Peyer's patch (tissue), 4 donors: ENCODE results near the gene SERGEF. TPM values are rescaled to one million over a fixed set of nuclear protein-coding genes. Genes with fewer than 3 reads are reported as not detected.
A peak's percentile ranks its signal among the peaks of the same experiment; 100 is the strongest.

Source experiments
- DNase-seq, 3 donors: peaks; one replicate each; pipeline ENCODE4 v3.0.0-alpha.2; 2017 to 2019
- H3K27ac ChIP-seq, 4 donors: fragments of 200-600 bp; sonication (generic); one replicate each; pipeline ENCODE4 v1.5.1; 2016 to 2019
- H3K27me3 ChIP-seq, 2 donors: fragments of 200-600 bp; sonication (generic); one replicate each; pipeline ENCODE4 v1.5.1; 2019
- H3K36me3 ChIP-seq, 3 donors: fragments of 200-600 bp; sonication (generic); one replicate each; pipeline ENCODE4 v1.5.1; 2016 to 2019
- H3K4me1 ChIP-seq, 4 donors: fragments of 200-600 bp; sonication (generic); one replicate each; pipeline ENCODE4 v1.5.1; 2016 to 2019
- H3K4me3 ChIP-seq, 4 donors: fragments of 200-600 bp; sonication (generic); 1 replicate in 3 of 4; 2 replicates in 1 of 4; pipeline ENCODE4 v1.5.1; 2016 to 2019; ENCODE audit warnings: mild to moderate bottlenecking in 1 of 4
- H3K9me3 ChIP-seq, 4 donors: fragments of 200-600 bp; sonication (generic); one replicate each; pipeline ENCODE4 v1.5.1; 2016 to 2019; ENCODE audit warnings: mild to moderate bottlenecking in 1 of 4
- POLR2A ChIP-seq, 2 donors: fragments of 450-650 bp; IDR thresholded peaks; one replicate each; pipeline ENCODE4 v1.5.1; 2017; ENCODE audit warnings: antibody characterized with exemption in 2 of 2, mild to moderate bottlenecking in 2 of 2, moderate library complexity in 2 of 2
- total RNA-seq, 4 donors: library from RNA; depleted of rRNA; stranded (reverse); fragments of >200 nt; gene quantifications; one replicate each; pipeline ENCODE4 v1.1.0, GENCODE V29; 2016
- TF ChIP-seq, protein P1 (sequence below), 6 experiments: fragments of 450-650 bp in 4 of 6; fragments of 200-600 bp in 2 of 6; sonication (generic) in 1 of 6; IDR thresholded peaks; one replicate each; pipeline ENCODE4 v1.5.1; 2017 to 2019; ENCODE audit warnings: antibody characterized with exemption in 6 of 6, mild to moderate bottlenecking in 3 of 6, moderate library complexity in 1 of 6

Gene SERGEF
- total RNA-seq, 4 donors from 2014 or later = 19.4 to 40.4 (median 27.7) TPM

DNA sequence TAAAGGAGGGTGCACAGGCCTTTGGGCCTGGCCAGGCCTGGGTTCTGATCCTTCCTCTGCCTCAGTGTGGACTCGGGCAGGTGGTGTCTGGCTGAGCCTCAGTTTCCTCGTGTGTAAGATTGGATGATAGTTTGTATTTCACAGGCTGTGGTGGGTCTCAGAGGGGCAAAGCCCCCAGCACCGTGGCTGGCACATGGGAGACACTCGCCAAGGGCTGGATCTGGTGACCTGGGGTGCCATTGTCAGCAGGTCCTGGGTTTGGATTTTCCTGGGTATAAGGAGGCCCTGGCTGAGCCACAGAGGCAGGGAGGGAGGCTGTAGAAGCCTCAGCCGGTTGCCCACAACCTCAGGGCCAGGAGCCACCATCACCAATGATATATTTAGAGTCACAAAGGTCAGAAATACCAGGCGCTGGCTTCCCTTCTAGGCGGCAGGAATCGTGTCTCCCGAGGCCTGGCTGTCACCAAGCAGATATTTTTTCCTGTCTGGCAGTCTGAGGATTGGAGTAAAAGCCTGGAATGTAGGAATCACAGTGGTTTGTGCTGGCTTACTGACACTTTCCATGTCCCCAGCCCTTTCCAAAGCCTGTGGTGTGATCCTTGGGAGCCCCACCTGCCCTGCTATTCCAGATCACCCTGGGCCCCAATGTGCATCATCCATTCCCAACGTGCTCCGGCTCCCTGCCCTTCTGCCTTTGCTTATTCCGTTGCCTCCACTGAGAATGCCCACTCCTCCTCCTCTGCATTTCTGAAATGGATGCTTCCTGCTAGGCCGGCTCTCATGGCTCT lies 262.6 kb downstream of the SERGEF start:
- Histone ChIP-seq H3K4me3 (no peak overlapping the region), H3K9me3 (no peaks in the 10 kb centered on the region), H3K27me3 (no peaks in the 10 kb centered on the region), H3K4me1 (no peaks in the 10 kb centered on the region), H3K27ac (no peak overlapping the region), H3K36me3 (no peaks in the 10 kb centered on the region)
- TF ChIP-seq, protein P1, sequence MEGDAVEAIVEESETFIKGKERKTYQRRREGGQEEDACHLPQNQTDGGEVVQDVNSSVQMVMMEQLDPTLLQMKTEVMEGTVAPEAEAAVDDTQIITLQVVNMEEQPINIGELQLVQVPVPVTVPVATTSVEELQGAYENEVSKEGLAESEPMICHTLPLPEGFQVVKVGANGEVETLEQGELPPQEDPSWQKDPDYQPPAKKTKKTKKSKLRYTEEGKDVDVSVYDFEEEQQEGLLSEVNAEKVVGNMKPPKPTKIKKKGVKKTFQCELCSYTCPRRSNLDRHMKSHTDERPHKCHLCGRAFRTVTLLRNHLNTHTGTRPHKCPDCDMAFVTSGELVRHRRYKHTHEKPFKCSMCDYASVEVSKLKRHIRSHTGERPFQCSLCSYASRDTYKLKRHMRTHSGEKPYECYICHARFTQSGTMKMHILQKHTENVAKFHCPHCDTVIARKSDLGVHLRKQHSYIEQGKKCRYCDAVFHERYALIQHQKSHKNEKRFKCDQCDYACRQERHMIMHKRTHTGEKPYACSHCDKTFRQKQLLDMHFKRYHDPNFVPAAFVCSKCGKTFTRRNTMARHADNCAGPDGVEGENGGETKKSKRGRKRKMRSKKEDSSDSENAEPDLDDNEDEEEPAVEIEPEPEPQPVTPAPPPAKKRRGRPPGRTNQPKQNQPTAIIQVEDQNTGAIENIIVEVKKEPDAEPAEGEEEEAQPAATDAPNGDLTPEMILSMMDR (IDR thresholded peaks at IDR 0.05) = no peak
- no peak for TF ChIP-seq POLR2A (IDR thresholded peaks at IDR 0.05)
- peak in 1 of 3 donors; percentile 29 for DNase-seq

DNA sequence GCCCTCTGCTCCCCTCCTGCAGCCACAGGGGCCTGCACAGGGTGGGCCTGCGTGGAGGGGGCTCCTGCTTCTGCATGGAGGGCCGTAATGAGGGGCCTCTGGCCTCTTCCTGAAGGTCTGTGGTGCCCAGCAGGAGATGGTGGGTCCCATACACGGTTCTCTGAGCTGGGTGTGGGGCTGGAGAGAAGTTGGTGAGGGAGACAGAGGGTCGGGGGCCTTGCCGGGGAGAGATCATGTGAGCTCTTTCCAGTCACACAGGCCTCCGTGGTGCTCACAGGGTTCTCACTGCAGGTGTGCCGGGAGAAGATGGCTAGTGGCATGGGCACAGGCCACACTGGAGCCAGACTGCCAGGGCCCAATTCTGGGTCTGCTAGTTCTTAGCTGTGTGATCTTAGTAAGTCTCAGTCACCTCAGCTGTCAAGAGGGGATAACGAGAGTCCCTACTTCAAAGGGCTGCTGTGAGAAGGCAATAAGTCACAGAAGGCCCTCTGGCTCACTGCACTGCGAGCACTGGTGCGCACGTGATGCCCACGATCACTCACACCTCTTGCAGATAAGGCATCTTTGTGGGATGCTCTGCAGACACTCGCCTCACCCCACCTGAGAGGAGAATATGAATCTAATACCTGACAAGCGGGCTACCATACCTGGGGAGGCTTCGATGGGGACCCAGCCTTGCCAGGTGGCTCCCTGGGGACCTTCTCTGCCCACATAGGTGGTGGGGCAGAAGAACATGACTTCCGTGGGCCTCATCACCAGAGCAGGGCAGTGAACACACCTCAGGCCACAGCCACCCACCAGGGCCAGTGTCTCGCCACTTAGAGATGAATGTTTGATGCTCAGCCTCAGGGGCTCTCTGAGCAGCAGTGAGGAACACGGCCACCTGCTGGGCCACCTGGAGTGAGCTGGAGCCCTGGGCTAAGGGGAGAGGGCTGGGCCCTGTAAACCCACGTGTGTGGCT lies 263.8 kb downstream of the SERGEF start:
- Histone ChIP-seq H3K4me1 (no peaks in the 10 kb centered on the region), H3K9me3 (no peaks in the 10 kb centered on the region), H3K36me3 (no peaks in the 10 kb centered on the region), H3K27ac (no peak overlapping the region), H3K4me3 (no peak overlapping the region), H3K27me3 (no peaks in the 10 kb centered on the region)
- TF ChIP-seq, protein P1 (IDR thresholded peaks at IDR 0.05) = no peak
- TF ChIP-seq POLR2A (IDR thresholded peaks at IDR 0.05) = no peak
- DNase-seq = peak in 1 of 3 donors; percentile 35

DNA sequence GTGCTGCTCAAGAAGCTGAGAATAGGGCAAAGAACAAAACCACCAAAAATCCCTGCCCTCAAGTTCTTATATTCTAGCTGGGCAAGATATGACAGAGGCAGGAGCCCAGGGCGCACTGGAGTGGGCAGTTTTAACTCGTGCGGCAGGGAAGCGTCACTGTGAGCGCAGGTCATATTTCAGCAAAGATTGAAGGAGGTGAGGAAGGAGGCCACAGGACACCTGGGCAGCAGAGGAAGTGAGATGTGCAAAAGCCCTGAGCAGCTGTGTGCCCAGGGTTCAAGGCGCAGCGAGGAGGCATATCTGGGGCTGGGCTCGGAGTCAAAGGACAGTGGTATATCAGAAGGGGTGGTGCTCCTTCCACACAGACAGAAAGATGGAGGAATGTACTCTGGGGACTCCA lies 264.8 kb downstream of the SERGEF start:
- Histone ChIP-seq H3K4me1 (no peaks in the 10 kb centered on the region), H3K9me3 (no peaks in the 10 kb centered on the region), H3K4me3 (no peak overlapping the region), H3K36me3 (no peaks in the 10 kb centered on the region), H3K27ac (no peak overlapping the region), H3K27me3 (no peaks in the 10 kb centered on the region)
- DNase-seq = peak in 1 of 3 donors; percentile 22
- TF ChIP-seq, protein P1 (IDR thresholded peaks at IDR 0.05) = no peak
- TF ChIP-seq POLR2A (IDR thresholded peaks at IDR 0.05) = no peak

DNA sequence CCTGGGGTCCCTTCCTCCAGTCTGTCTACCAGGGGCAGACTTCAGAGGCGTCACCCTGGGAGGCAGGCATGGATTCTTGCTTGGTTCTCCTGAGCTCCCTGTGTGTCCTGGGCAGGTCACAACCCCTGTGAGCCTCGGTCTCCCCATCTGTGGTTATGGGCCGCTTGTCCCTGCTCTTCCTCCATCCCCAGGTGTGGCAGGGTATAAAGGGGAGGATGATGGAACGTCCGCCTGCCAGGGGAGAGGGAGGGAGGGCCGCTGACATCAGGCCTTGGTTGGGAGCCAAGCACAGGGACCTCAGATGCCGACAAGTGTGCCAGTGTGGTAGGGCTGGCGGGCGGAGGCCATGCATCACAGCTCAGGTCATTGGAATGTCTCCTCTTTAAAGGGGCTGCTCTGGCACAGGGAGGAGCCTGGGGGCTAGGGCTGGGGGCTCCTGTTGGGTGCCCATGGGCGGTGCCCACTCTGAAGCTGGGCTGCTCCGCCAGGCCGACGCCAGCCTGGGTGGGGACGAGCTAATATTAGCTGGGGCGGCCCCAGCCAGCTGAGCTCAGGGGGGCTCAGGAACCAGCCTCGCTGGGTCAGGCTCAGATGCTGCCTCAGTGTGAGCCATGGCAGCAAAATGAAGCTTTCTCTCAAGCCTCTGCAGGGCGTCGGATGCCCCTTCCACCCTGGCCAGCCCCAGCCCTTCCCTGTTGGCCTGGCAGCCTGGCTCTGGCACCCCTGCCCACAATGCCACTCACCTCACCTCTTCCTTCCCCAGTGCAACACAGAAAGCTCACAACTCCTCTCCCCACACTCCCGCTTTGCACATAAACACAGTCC lies 265.5 kb downstream of the SERGEF start:
- TF ChIP-seq, protein P1 (IDR thresholded peaks at IDR 0.05) = no peak
- no peak for TF ChIP-seq POLR2A (IDR thresholded peaks at IDR 0.05)
- no peaks in the 10 kb centered on the region for H3K4me1 ChIP-seq
- no peaks in the 10 kb centered on the region for H3K27me3 ChIP-seq
- no peak overlapping the region for H3K4me3 ChIP-seq
- H3K9me3 ChIP-seq = no peaks in the 10 kb centered on the region
- H3K27ac ChIP-seq = no peak overlapping the region
- H3K36me3 ChIP-seq = no peaks in the 10 kb centered on the region
- DNase-seq = peak in 1 of 3 donors; percentile 21

DNA sequence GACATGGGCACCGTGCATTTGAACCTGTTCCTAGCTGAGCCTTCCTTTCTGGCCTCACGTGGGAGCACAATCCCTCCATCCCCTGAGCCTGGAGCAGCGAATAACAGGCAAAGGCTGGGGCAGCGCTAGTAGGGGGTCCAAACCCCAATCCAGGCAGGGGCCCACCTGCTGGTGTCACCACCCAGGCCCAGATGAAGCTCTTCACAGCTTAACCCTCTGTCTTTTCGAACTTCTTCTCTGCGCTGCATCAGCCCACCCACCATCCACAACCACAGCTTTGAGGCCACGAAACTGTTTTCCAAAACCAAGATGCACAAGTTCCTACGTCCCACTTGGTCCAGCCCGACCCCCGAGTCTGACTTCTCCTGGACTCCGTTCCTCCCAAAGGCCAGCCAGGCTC lies 266.8 kb downstream of the SERGEF start:
- no peak for TF ChIP-seq POLR2A (IDR thresholded peaks at IDR 0.05)
- TF ChIP-seq, protein P1 (IDR thresholded peaks at IDR 0.05) = no peak
- Histone ChIP-seq H3K27me3 (no peaks in the 10 kb centered on the region), H3K27ac (no peak overlapping the region), H3K9me3 (no peaks in the 10 kb centered on the region), H3K4me3 (no peak overlapping the region), H3K4me1 (no peaks in the 10 kb centered on the region), H3K36me3 (no peaks in the 10 kb centered on the region)
- DNase-seq = peak in 1 of 3 donors; percentile 11
